IMR-90 (cell line): Measurements from ENCODE around the gene IL17C. TPM values are rescaled to one million over a fixed set of nuclear protein-coding genes. Genes with fewer than 3 reads are reported as not detected.
A peak's percentile ranks its signal among the peaks of the same experiment; 100 is the strongest.

Experiments
- ATAC-seq: fragments of 200-7000 bp; cut with Tn5 transposase; 2 replicates; pipeline ENCODE4 v1.9.1; 2020; ENCODE audit warnings: low read depth, mild to moderate bottlenecking, moderate library complexity
- BruUV-seq: library from RNA; stranded (reverse); fragments of 400-500 nt; replicated peaks from 2 replicates; lab custom pipeline; 2021; lab: Mats Ljungman, UMichigan
- CTCF ChIA-PET: fragments of 300-600 bp; formaldehyde crosslinking; extraction: SDS; loops from one replicate; lab custom pipeline; 2021; ENCODE audit warnings: antibody characterized with exemption; lab: Yijun Ruan, JAX
- POLR2A ChIA-PET: fragments of 300-600 bp; sonication (Branson Sonifier 250); formaldehyde crosslinking; loops from one replicate; lab custom pipeline; 2022; ENCODE audit warnings: antibody characterized with exemption; ENCODE audit not compliant: unreplicated experiment; lab: Charles Lee
- DNase-seq: peaks from one replicate; pipeline ENCODE4 v3.0.0; 2013
- H2AFZ ChIP-seq: replicated peaks from 2 replicates; pipeline ENCODE3; 2013; ENCODE audit warnings: low read length, mild to moderate bottlenecking; ENCODE audit not compliant: poor library complexity
- H2AK5ac ChIP-seq: 2 replicates; pipeline ENCODE4 v1.6.1; 2013; ENCODE audit warnings: low read depth, low read length, inconsistent platforms
- H2AK9ac ChIP-seq: replicated peaks from 2 replicates; pipeline ENCODE3; 2013; ENCODE audit warnings: mild to moderate bottlenecking, low read depth, low read length, moderate library complexity; ENCODE audit not compliant: poor library complexity
- H2BK120ac ChIP-seq: 2 replicates; pipeline ENCODE4 v1.6.1; 2013; ENCODE audit warnings: low read depth, low read length, inconsistent platforms
- H2BK15ac ChIP-seq: 3 replicates; pipeline ENCODE4 v1.6.1; 2013; ENCODE audit warnings: low read depth, low read length, inconsistent platforms
- H2BK20ac ChIP-seq: 2 replicates; pipeline ENCODE4 v1.6.1; 2013; ENCODE audit warnings: low read depth, mild to moderate bottlenecking, inconsistent platforms, low read length, moderate library complexity
- H2BK5ac ChIP-seq: 2 replicates; pipeline ENCODE4 v1.6.1; 2013; ENCODE audit warnings: mild to moderate bottlenecking, low read depth, low read length, inconsistent platforms; ENCODE audit not compliant: poor library complexity, severe bottlenecking
- H3K14ac ChIP-seq: replicated peaks from 2 replicates; pipeline ENCODE4 v1.6.1; 2013; ENCODE audit warnings: low read depth, low read length, inconsistent platforms
- H3K18ac ChIP-seq: 2 replicates; pipeline ENCODE4 v1.6.1; 2013; ENCODE audit warnings: low read depth, low read length, control low read depth
- H3K23ac ChIP-seq: 2 replicates; pipeline ENCODE4 v1.6.1; 2013; ENCODE audit warnings: low read depth, low read length, inconsistent platforms
- H3K27ac ChIP-seq: 2 replicates; pipeline ENCODE4 v1.5.1; 2013; ENCODE audit warnings: mild to moderate bottlenecking, control low read depth, low read length; ENCODE audit not compliant: insufficient read depth
- H3K27me3 ChIP-seq: 2 replicates; pipeline ENCODE4 v1.6.1; 2013; ENCODE audit warnings: low read length; ENCODE audit not compliant: control insufficient read depth, insufficient read depth
- H3K36me3 ChIP-seq: 2 replicates; pipeline ENCODE4 v1.6.1; 2013; ENCODE audit warnings: low read length, mixed read lengths; ENCODE audit not compliant: control insufficient read depth, insufficient read depth
- H3K4ac ChIP-seq: 2 replicates; pipeline ENCODE4 v1.6.1; 2013; ENCODE audit warnings: low read depth, low read length, inconsistent platforms
- H3K4me1 ChIP-seq: 2 replicates; pipeline ENCODE4 v1.6.1; 2013; ENCODE audit warnings: low read length, mixed read lengths; ENCODE audit not compliant: control insufficient read depth, insufficient read depth
- H3K4me2 ChIP-seq: 2 replicates; pipeline ENCODE4 v1.6.1; 2013; ENCODE audit warnings: low read depth, mild to moderate bottlenecking, control low read depth, low read length, moderate library complexity
- H3K4me3 ChIP-seq: 2 replicates; pipeline ENCODE4 v1.5.1; 2013; ENCODE audit warnings: low read depth, mild to moderate bottlenecking, control low read depth, low read length, moderate library complexity; ENCODE audit not compliant: insufficient read depth
- H3K56ac ChIP-seq: 2 replicates; pipeline ENCODE4 v1.6.1; 2013; ENCODE audit warnings: low read length, inconsistent platforms; ENCODE audit not compliant: insufficient read depth; ENCODE audit errors: extremely low read depth
- H3K79me1 ChIP-seq, 2 experiments: 2 replicates each; pipeline ENCODE4 v1.6.1; 2013; ENCODE audit warnings: low read length in 2 of 2, inconsistent platforms in 1 of 2, low read depth in 1 of 2
- H3K9ac ChIP-seq: 2 replicates; pipeline ENCODE4 v1.6.1; 2013; ENCODE audit warnings: low read depth, low read length, control low read depth
- H3K9me1 ChIP-seq: 2 replicates; pipeline ENCODE4 v1.6.1; 2013; ENCODE audit warnings: low read length, inconsistent platforms; ENCODE audit not compliant: insufficient read depth
- H3K9me3 ChIP-seq: 2 replicates; pipeline ENCODE4 v1.6.1; 2013; ENCODE audit warnings: low read length; ENCODE audit not compliant: control insufficient read depth, insufficient read depth
- H4K20me1 ChIP-seq: 2 replicates; pipeline ENCODE4 v1.6.1; 2013; ENCODE audit warnings: low read length, inconsistent platforms; ENCODE audit not compliant: insufficient read depth
- H4K5ac ChIP-seq: 2 replicates; pipeline ENCODE4 v1.6.1; 2013; ENCODE audit warnings: mild to moderate bottlenecking, low read depth, low read length, control low read depth
- H4K8ac ChIP-seq, 2 experiments: 2 replicates each; pipeline ENCODE4 v1.6.1; 2013; ENCODE audit warnings: low read depth in 2 of 2, low read length in 2 of 2, control low read depth in 1 of 2, inconsistent platforms in 1 of 2
- H4K91ac ChIP-seq: 2 replicates; pipeline ENCODE4 v1.6.1; 2013; ENCODE audit warnings: low read depth, low read length, inconsistent platforms; ENCODE audit not compliant: insufficient read depth
- BHLHE40 ChIP-seq: fragments of 150-350 bp; IDR thresholded peaks from 2 replicates; pipeline ENCODE4 v1.6.1; 2016; ENCODE audit warnings: mild to moderate bottlenecking, low read depth, low read length
- MXI1 ChIP-seq: IDR thresholded peaks from 2 replicates; pipeline ENCODE4 v1.6.1; 2012; ENCODE audit warnings: low read depth, mild to moderate bottlenecking, low read length, moderate library complexity, borderline replicate concordance
- RCOR1 ChIP-seq: IDR thresholded peaks from 2 replicates; pipeline ENCODE4 v1.6.1; 2012; ENCODE audit warnings: mild to moderate bottlenecking, low read length, improper control_type of control experiment; ENCODE audit not compliant: insufficient replicate concordance
- USF2 ChIP-seq: fragments of 150-350 bp; IDR thresholded peaks from 2 replicates; pipeline ENCODE4 v1.6.1; 2017; ENCODE audit warnings: mild to moderate bottlenecking, antibody characterized with exemption, low read length, low read depth
- WGBS, 2 experiments: methylation state at CpG; one replicate each; pipeline versions ENCODE4 v1.1.5 to v1.1.7; 2013; ENCODE audit warnings: missing lambda C conversion rate in 2 of 2; ENCODE audit not compliant: insufficient read length in 1 of 2; ENCODE audit errors: extremely low coverage in 2 of 2; 5-methylcytosine and 5-hydroxymethylcytosine counted together
- dilution Hi-C: fragments of 300-500 bp; cut with HindIII; formaldehyde crosslinking; loops from one replicate; pipeline ENCODE4 v1.14.3; 2018; ENCODE audit warnings: low sequenced_read_pairs; ENCODE audit not compliant: unreplicated experiment
- in situ Hi-C: fragments of 300-500 bp; cut with MboI; formaldehyde crosslinking; loops from 3 replicates; pipeline ENCODE4 v1.14.3; 2019; ENCODE audit warnings: low sequenced_read_pairs, inconsistent platforms, mixed read lengths
- intact Hi-C: fragments of 100-400 bp; cut with micrococcal nuclease; formaldehyde crosslinking; loops from 2 replicates; pipeline ENCODE4 v1.10.0; 2022
- polyA plus RNA-seq, 3 experiments: library from polyadenylated mRNA; depleted of rRNA; stranded (reverse); fragments of >200 nt; gene quantifications; 2 replicates each; pipeline ENCODE4 v1.2.3, GENCODE V29; 2012; ENCODE audit warnings: low replicate concordance in 1 of 3
- total RNA-seq: library from RNA; depleted of rRNA; stranded (reverse); fragments of >200 nt; gene quantifications from 2 replicates; pipeline ENCODE4 v1.2.3, GENCODE V29; 2012

The IL17C gene
- total and polyA plus RNA-seq, 2 of the 4 experiments (the other 2 are of a cell fraction) = 0.09 TPM; not detected in 1

GRCh38 chr16:88627531-88628411, 10.6 kb upstream of the IL17C start:
- H3K56ac ChIP-seq = no peak overlapping the region
- H3K18ac ChIP-seq = no peak overlapping the region
- ChIA-PET POLR2A (no interaction called here), CTCF (no interaction called here)
- H4K8ac ChIP-seq = no peak overlapping the region
- no peak overlapping the region for H4K5ac ChIP-seq
- H2BK20ac ChIP-seq = no peak overlapping the region
- H2AFZ ChIP-seq = peak overlapping the region; percentile 33
- H2BK15ac ChIP-seq = no peak overlapping the region
- no peaks in the 10 kb centered on the region for H3K27me3 ChIP-seq
- H3K9me3 ChIP-seq = no peaks in the 10 kb centered on the region
- no peak overlapping the region for H3K23ac ChIP-seq
- peaks cover 8% of the 10 kb centered on the region for H4K20me1 ChIP-seq
- no peak overlapping the region for H3K27ac ChIP-seq
- dilution Hi-C loops (no loop called here), in situ Hi-C loops (no loop called here), intact Hi-C loops (no loop called here)
- TF ChIP-seq RCOR1 = no peak
- no peak for TF ChIP-seq MXI1
- TF ChIP-seq BHLHE40 = no peak
- no peak for TF ChIP-seq USF2
- no peak overlapping the region for H3K4ac ChIP-seq
- H3K14ac ChIP-seq = no peak overlapping the region
- H3K4me2 ChIP-seq = no peak overlapping the region
- DNase-seq (no peak), ATAC-seq (no peak)
- no peak overlapping the region for H3K4me3 ChIP-seq
- H2AK9ac ChIP-seq = peak overlapping the region; percentile 72
- H3K4me1 ChIP-seq = no peaks in the 10 kb centered on the region
- no peak overlapping the region for H4K91ac ChIP-seq
- no TSS peak for BruUV-seq
- H2BK5ac ChIP-seq = no peak overlapping the region
- no peak overlapping the region for H3K9ac ChIP-seq
- H2AK5ac ChIP-seq = no peak overlapping the region
- H3K9me1 ChIP-seq = no peaks in the 10 kb centered on the region
- peaks cover 0 to 10% of the 10 kb centered on the region in 2 experiments; a peak in 2 of 4 replicates for H3K79me1 ChIP-seq
- H3K36me3 ChIP-seq = peaks cover 78% of the 10 kb centered on the region
- H2BK120ac ChIP-seq = no peak overlapping the region
- WGBS, 2 experiments = 100% methylated on average over 2 of the region's 27 CpGs; no CpG with 5 or more reads in 1 of the 2 experiments
